Neural progenitor cell (in vitro differentiated cells): ENCODE data around the gene SLC43A1. TPM values are rescaled to one million over a fixed set of nuclear protein-coding genes. Genes with fewer than 3 reads are reported as not detected.

Experiments used
- DNase-seq: peaks from one replicate; pipeline ENCODE4 v3.0.0-alpha.2; 2016; ENCODE audit warnings: low spot score
- H2AFZ ChIP-seq: fragments of 200-600 bp; sonication (generic); replicated peaks from 2 replicates; pipeline ENCODE4 v1.6.1; 2016; ENCODE audit warnings: antibody characterized with exemption
- H3F3A ChIP-seq: fragments of 200-600 bp; sonication (generic); 2 replicates; pipeline ENCODE4 v1.6.1; 2016; ENCODE audit warnings: antibody characterized with exemption, low read depth
- H3K27ac ChIP-seq: fragments of 200-600 bp; sonication (generic); 2 replicates; pipeline ENCODE4 v1.5.1; 2016; ENCODE audit warnings: mild to moderate bottlenecking
- H3K27me3 ChIP-seq: fragments of 200-600 bp; sonication (generic); 2 replicates; pipeline ENCODE4 v1.6.1; 2016; ENCODE audit warnings: mild to moderate bottlenecking, moderate library complexity
- H3K36me3 ChIP-seq: fragments of 200-600 bp; sonication (generic); 2 replicates; pipeline ENCODE4 v1.5.1; 2016
- H3K4me1 ChIP-seq: fragments of 200-600 bp; sonication (generic); 2 replicates; pipeline ENCODE4 v1.6.1; 2016; ENCODE audit warnings: mixed run types
- H3K4me2 ChIP-seq: fragments of 200-600 bp; sonication (generic); 2 replicates; pipeline ENCODE4 v1.6.1; 2016
- H3K4me3 ChIP-seq: fragments of 200-600 bp; sonication (generic); 2 replicates; pipeline ENCODE4 v1.5.1; 2016
- H3K79me2 ChIP-seq: fragments of 200-600 bp; sonication (generic); 2 replicates; pipeline ENCODE4 v1.6.1; 2016; ENCODE audit warnings: low read depth
- H3K9ac ChIP-seq: fragments of 200-600 bp; sonication (generic); 2 replicates; pipeline ENCODE4 v1.6.1; 2016
- H3K9me3 ChIP-seq: fragments of 200-600 bp; sonication (generic); 2 replicates; pipeline ENCODE4 v1.5.1; 2016; ENCODE audit warnings: low read depth
- H4K20me1 ChIP-seq: fragments of 200-600 bp; sonication (generic); 2 replicates; pipeline ENCODE4 v1.6.1; 2016; ENCODE audit warnings: low read depth
- H3K27ac Mint-ChIP-seq: 3 replicates; pipeline ENCODE4 v1.8.0; 2021; ENCODE audit warnings: mixed read lengths
- H3K27me3 Mint-ChIP-seq: 2 replicates; pipeline ENCODE4 v1.8.0; 2022; ENCODE audit warnings: low read depth, mild to moderate bottlenecking, inconsistent platforms, moderate library complexity, mixed read lengths; ENCODE audit not compliant: insufficient read depth
- H3K36me3 Mint-ChIP-seq: 3 replicates; pipeline ENCODE4 v1.8.0; 2021; ENCODE audit warnings: mixed read lengths
- H3K4me1 Mint-ChIP-seq: 3 replicates; pipeline ENCODE4 v1.8.0; 2021; ENCODE audit warnings: mixed read lengths
- H3K4me3 Mint-ChIP-seq: 3 replicates; pipeline ENCODE4 v1.8.0; 2021; ENCODE audit warnings: mild to moderate bottlenecking, moderate library complexity, mixed read lengths
- H3K9me3 Mint-ChIP-seq: 3 replicates; pipeline ENCODE4 v1.8.0; 2020; ENCODE audit warnings: mixed read lengths
- CTCF ChIP-seq: fragments of 200-600 bp; sonication (generic); IDR thresholded peaks from 2 replicates; pipeline ENCODE4 v1.5.1; 2017; ENCODE audit warnings: antibody characterized with exemption, mild to moderate bottlenecking
- EZH2 ChIP-seq: fragments of 200-600 bp; sonication (generic); IDR thresholded peaks from 2 replicates; pipeline ENCODE4 v1.6.1; 2017; ENCODE audit warnings: antibody characterized with exemption, mild to moderate bottlenecking, moderate library complexity
- EZH2phosphoT487 ChIP-seq: fragments of 200-600 bp; sonication (generic); IDR thresholded peaks from 2 replicates; pipeline ENCODE4 v1.6.1; 2017; ENCODE audit warnings: antibody characterized with exemption
- total RNA-seq: library from RNA; depleted of rRNA; stranded (reverse); fragments of >200 nt; gene quantifications from 2 replicates; pipeline ENCODE4 v1.2.3, GENCODE V29; 2015; ENCODE audit warnings: low replicate concordance

Gene SLC43A1
- total RNA-seq, 1 donor from 2014 or later: 0.99 TPM

DNA sequence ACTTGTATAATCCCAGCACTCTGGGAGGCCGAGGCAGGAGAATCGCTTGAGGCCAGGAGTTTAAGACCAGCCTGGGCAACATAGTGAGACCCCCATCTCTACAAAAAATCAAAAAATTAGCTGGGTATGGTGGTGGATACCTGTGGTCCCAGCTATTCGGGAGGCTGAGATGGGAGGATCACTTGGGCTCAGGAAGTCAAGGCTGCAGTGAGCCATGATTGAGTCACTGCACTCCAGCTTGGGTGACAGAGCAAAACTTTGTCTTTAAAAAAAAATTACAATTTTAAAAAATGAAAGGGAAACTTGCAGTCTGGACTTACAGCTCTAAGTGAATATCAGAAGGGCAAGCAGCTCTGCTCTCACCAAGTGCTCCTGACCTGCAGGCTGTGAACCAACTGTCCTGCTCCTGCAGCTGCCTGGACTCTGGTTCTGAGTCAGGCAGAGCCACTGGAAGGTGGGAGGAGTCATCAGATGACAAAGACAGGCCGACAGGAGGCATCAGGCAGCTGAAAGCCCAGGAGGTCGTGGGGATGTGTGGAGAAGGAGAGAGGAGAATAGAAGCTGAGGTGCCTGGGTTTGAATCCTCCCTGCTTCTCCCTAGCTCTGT lies 31.5 kb upstream of the SLC43A1 start:
- Histone ChIP-seq H3K4me1 (peaks cover 6% of the 10 kb centered on the region), H3K9me3 (no peaks in the 10 kb centered on the region), H3K9ac (no peak overlapping the region), H3K36me3 (no peaks in the 10 kb centered on the region), H3K79me2 (no peaks in the 10 kb centered on the region), H3K4me3 (no peak overlapping the region), H3K27ac (peak overlapping the region; percentile 21), H3K4me2 (no peak overlapping the region), H2AFZ (no peak overlapping the region), H3F3A (no peaks in the 10 kb centered on the region), H4K20me1 (no peaks in the 10 kb centered on the region), H3K27me3 (no peaks in the 10 kb centered on the region)
- peak; percentile 64 for DNase-seq
- TF ChIP-seq CTCF (peak; percentile 26), EZH2 (no peak)
- H3K36me3 Mint-ChIP-seq: peaks cover 2% of the 10 kb centered on the region
- peaks cover 7% of the 10 kb centered on the region for H3K27me3 Mint-ChIP-seq
- H3K9me3 Mint-ChIP-seq: no peaks in the 10 kb centered on the region
- no peak overlapping the region for H3K4me3 Mint-ChIP-seq
- peaks cover 14% of the 10 kb centered on the region for H3K4me1 Mint-ChIP-seq
- no peak overlapping the region for H3K27ac Mint-ChIP-seq

GRCh38 chr11:57546451-57546850 lies 30.9 kb upstream of the SLC43A1 start:
- no peak overlapping the region for H3K27ac Mint-ChIP-seq
- Histone ChIP-seq H3F3A (no peaks in the 10 kb centered on the region), H3K4me2 (no peak overlapping the region), H3K9me3 (no peaks in the 10 kb centered on the region), H4K20me1 (no peaks in the 10 kb centered on the region), H3K27ac (no peak overlapping the region), H2AFZ (no peak overlapping the region), H3K79me2 (no peaks in the 10 kb centered on the region), H3K4me3 (no peak overlapping the region), H3K27me3 (no peaks in the 10 kb centered on the region), H3K9ac (no peak overlapping the region), H3K4me1 (peaks cover 6% of the 10 kb centered on the region), H3K36me3 (no peaks in the 10 kb centered on the region)
- H3K27me3 Mint-ChIP-seq: peaks cover 7% of the 10 kb centered on the region
- no peak for DNase-seq
- peaks cover 14% of the 10 kb centered on the region for H3K4me1 Mint-ChIP-seq
- H3K9me3 Mint-ChIP-seq: no peaks in the 10 kb centered on the region
- no peak overlapping the region for H3K4me3 Mint-ChIP-seq
- H3K36me3 Mint-ChIP-seq: no peaks in the 10 kb centered on the region
- TF ChIP-seq EZH2phosphoT487: no peak
- TF ChIP-seq EZH2: no peak
- no peak for TF ChIP-seq CTCF

GRCh38 chr11:57545883-57546282 lies 30.4 kb upstream of the SLC43A1 start:
- Mint-ChIP-seq H3K27me3 (peaks cover 7% of the 10 kb centered on the region), H3K4me3 (no peak overlapping the region), H3K4me1 (peaks cover 14% of the 10 kb centered on the region), H3K9me3 (no peaks in the 10 kb centered on the region), H3K27ac (no peak overlapping the region), H3K36me3 (no peaks in the 10 kb centered on the region)
- TF ChIP-seq EZH2phosphoT487 (no peak), CTCF (no peak), EZH2 (no peak)
- Histone ChIP-seq H3K4me1 (peaks cover 6% of the 10 kb centered on the region), H3K9ac (no peak overlapping the region), H4K20me1 (no peaks in the 10 kb centered on the region), H3K4me2 (no peak overlapping the region), H3K36me3 (no peaks in the 10 kb centered on the region), H3K27me3 (no peaks in the 10 kb centered on the region), H3K79me2 (no peaks in the 10 kb centered on the region), H3K9me3 (no peaks in the 10 kb centered on the region), H3F3A (no peaks in the 10 kb centered on the region), H3K27ac (no peak overlapping the region), H2AFZ (no peak overlapping the region), H3K4me3 (no peak overlapping the region)
- no peak for DNase-seq
